DOHH2 (cell line): ENCODE measurements around the gene TMEM219.

Experiments used
- H3F3A ChIP-seq: fragments of 200-600 bp; sonication (generic), shearing (Covaris generic); 2 replicates; pipeline ENCODE4 v1.6.0; 2016; ENCODE audit warnings: antibody characterized with exemption, mild to moderate bottlenecking; ENCODE audit not compliant: control insufficient read depth, insufficient read depth
- H3K27ac ChIP-seq: fragments of 200-600 bp; sonication (generic); 2 replicates; pipeline ENCODE4 v1.5.1; 2014; ENCODE audit warnings: low read depth, mild to moderate bottlenecking, low read length, moderate library complexity
- H3K27me3 ChIP-seq: fragments of 200-600 bp; sonication (generic); 2 replicates; pipeline ENCODE4 v1.6.1; 2014; ENCODE audit warnings: mild to moderate bottlenecking, low read length, mixed read lengths; ENCODE audit not compliant: control insufficient read depth
- H3K36me3 ChIP-seq: fragments of 200-600 bp; sonication (generic); 2 replicates; pipeline ENCODE4 v1.6.1; 2014; ENCODE audit warnings: mild to moderate bottlenecking, low read length, moderate library complexity, mixed read lengths; ENCODE audit not compliant: control insufficient read depth
- H3K4me1 ChIP-seq: fragments of 200-600 bp; sonication (generic); 2 replicates; pipeline ENCODE4 v1.6.1; 2014; ENCODE audit warnings: mild to moderate bottlenecking, low read length, mixed read lengths; ENCODE audit not compliant: control insufficient read depth
- H3K4me2 ChIP-seq: fragments of 200-600 bp; sonication (generic); 2 replicates; pipeline ENCODE4 v1.6.0; 2014; ENCODE audit warnings: mild to moderate bottlenecking, low read length, moderate library complexity
- H3K4me3 ChIP-seq: fragments of 200-600 bp; sonication (generic); 2 replicates; pipeline ENCODE4 v1.5.1; 2014; ENCODE audit warnings: mild to moderate bottlenecking, low read length, mixed read lengths
- H3K79me2 ChIP-seq: fragments of 200-600 bp; sonication (generic); 2 replicates; pipeline ENCODE4 v1.6.1; 2014; ENCODE audit warnings: mild to moderate bottlenecking, low read length, mixed read lengths; ENCODE audit not compliant: control insufficient read depth
- H3K9me2 ChIP-seq: fragments of 200-600 bp; sonication (generic); replicated peaks from 2 replicates; pipeline ENCODE4 v1.6.1; 2014; ENCODE audit warnings: mild to moderate bottlenecking, low read length, mixed read lengths; ENCODE audit not compliant: control insufficient read depth
- H3K9me3 ChIP-seq: fragments of 200-600 bp; sonication (generic); 2 replicates; pipeline ENCODE4 v1.6.1; 2014; ENCODE audit warnings: antibody characterized with exemption, low read length, mixed read lengths; ENCODE audit not compliant: control insufficient read depth, insufficient read depth
- H4K20me1 ChIP-seq: fragments of 200-600 bp; sonication (generic); 2 replicates; pipeline ENCODE4 v1.6.0; 2014; ENCODE audit warnings: low read depth, mild to moderate bottlenecking, antibody characterized with exemption, low read length, moderate library complexity; ENCODE audit not compliant: control insufficient read depth, insufficient read depth
- EZH2phosphoT487 ChIP-seq: fragments of 200-600 bp; sonication (generic); IDR thresholded peaks from 2 replicates; pipeline ENCODE4 v1.6.1; 2017; ENCODE audit warnings: borderline replicate concordance, mild to moderate bottlenecking, antibody characterized with exemption, low read length, moderate library complexity, mixed read lengths
- TF ChIP-seq, protein P1 (sequence below): fragments of 200-600 bp; sonication (generic); IDR thresholded peaks from one replicate; pipeline ENCODE4 v1.5.1; 2014; ENCODE audit warnings: antibody characterized with exemption, mild to moderate bottlenecking, low read depth, low read length; ENCODE audit not compliant: poor library complexity, severe bottlenecking

Gene TMEM219

DNA sequence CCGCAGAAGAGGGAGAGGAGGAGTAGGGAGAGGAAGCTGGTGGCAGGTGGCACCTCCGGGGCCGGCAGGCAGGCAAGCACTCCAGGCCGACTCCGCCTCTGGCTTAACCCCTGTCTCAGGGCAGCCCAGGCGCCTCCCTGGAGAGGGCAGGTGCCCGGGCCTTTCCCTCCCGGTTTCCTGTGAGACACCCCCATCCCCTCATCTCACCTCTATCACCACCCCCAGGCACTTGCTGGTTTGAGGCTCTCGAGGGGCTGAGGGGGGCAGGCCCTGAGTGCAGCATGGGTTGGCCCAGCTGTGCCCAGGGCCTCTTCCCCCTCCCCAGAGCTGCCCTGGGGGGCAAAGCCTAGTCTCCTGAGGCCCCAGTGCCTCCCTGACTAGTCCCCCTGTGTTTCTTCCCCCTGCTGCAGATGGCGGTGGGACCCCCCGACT lies 42.9 kb downstream of the TMEM219 start:
- H3K36me3 ChIP-seq = peaks cover 36% of the 10 kb centered on the region
- no peaks in the 10 kb centered on the region for H3F3A ChIP-seq
- no peak overlapping the region for H3K4me3 ChIP-seq
- H3K4me2 ChIP-seq = no peak overlapping the region
- TF ChIP-seq, protein P1, sequence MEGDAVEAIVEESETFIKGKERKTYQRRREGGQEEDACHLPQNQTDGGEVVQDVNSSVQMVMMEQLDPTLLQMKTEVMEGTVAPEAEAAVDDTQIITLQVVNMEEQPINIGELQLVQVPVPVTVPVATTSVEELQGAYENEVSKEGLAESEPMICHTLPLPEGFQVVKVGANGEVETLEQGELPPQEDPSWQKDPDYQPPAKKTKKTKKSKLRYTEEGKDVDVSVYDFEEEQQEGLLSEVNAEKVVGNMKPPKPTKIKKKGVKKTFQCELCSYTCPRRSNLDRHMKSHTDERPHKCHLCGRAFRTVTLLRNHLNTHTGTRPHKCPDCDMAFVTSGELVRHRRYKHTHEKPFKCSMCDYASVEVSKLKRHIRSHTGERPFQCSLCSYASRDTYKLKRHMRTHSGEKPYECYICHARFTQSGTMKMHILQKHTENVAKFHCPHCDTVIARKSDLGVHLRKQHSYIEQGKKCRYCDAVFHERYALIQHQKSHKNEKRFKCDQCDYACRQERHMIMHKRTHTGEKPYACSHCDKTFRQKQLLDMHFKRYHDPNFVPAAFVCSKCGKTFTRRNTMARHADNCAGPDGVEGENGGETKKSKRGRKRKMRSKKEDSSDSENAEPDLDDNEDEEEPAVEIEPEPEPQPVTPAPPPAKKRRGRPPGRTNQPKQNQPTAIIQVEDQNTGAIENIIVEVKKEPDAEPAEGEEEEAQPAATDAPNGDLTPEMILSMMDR = no peak
- no peak for TF ChIP-seq EZH2phosphoT487
- H3K9me3 ChIP-seq = no peaks in the 10 kb centered on the region
- peaks cover 8% of the 10 kb centered on the region for H3K27me3 ChIP-seq
- H3K4me1 ChIP-seq = no peaks in the 10 kb centered on the region
- H3K27ac ChIP-seq = no peak overlapping the region
- H4K20me1 ChIP-seq = no peaks in the 10 kb centered on the region
- H3K9me2 ChIP-seq = no peaks in the 10 kb centered on the region
- H3K79me2 ChIP-seq = no peaks in the 10 kb centered on the region

DNA sequence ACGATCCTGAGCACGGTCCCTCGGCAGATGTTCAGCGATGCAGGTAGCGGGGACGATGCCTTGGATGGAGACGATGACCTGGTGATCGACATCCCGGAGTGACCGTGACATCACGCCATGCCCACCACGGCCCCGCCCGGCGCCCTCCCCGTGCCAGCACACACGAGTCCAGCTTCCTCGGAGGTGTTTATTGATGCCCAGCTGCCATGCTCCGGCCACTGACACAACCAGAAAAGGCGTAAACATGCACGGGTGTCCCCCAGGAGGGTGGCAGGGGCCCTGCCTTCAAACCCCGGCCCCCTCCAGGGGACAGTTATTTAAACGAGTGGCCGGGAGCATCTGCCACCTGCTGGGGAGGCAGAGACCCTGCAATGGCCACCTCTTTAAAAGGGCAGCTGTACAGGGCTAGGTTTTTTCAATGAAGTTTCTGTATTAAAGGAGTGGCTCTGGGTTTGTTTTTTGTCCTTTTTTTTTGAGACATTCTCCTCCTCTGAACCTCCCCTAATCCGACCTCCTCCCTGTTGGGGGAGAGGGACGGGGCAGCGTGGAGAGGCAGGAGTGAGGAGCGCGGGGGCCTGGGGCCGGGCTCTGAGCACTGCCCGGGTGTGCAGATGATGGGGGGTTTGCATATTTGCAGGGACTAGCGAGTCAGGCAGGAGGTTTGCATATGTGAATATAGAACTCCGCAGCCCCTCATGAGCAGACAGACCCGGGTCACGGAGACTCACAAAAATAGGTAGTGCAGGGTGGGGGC lies 43.6 kb downstream of the TMEM219 start:
- H3K9me3 ChIP-seq = no peaks in the 10 kb centered on the region
- no peaks in the 10 kb centered on the region for H3K9me2 ChIP-seq
- no peak overlapping the region for H3K4me3 ChIP-seq
- peaks cover 32% of the 10 kb centered on the region for H3K36me3 ChIP-seq
- H4K20me1 ChIP-seq = no peaks in the 10 kb centered on the region
- TF ChIP-seq, protein P1 = peak; percentile 85
- no peak for TF ChIP-seq EZH2phosphoT487
- no peak overlapping the region for H3K4me2 ChIP-seq
- no peaks in the 10 kb centered on the region for H3K79me2 ChIP-seq
- no peak overlapping the region for H3K27ac ChIP-seq
- peaks cover 15% of the 10 kb centered on the region for H3K27me3 ChIP-seq
- peaks cover 4% of the 10 kb centered on the region for H3K4me1 ChIP-seq
- no peaks in the 10 kb centered on the region for H3F3A ChIP-seq

DNA sequence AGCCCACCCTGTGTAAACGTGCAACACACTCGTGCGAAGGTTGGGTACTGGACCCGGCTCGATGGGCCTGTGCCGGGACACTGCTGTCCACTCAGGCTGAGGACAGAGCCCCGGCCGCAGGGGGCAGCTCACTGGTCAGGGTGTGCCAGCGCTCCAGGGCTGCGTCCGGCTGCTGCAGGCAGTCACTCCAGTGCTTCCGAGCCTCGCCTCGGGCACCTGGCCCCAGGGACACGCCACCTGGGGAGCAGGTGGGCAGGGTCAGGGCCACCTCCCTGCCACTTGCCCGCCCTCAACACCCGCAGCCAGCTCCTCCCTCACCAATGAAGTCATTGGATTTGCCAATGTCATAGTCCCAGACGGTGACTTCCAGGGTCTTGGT lies 44.2 kb downstream of the TMEM219 start:
- TF ChIP-seq, protein P1 = no peak
- no peak for TF ChIP-seq EZH2phosphoT487
- Histone ChIP-seq H3K27ac (no peak overlapping the region), H3K27me3 (peaks cover 20% of the 10 kb centered on the region), H3K4me3 (no peak overlapping the region), H3K9me3 (no peaks in the 10 kb centered on the region), H3K4me1 (peaks cover 8% of the 10 kb centered on the region), H3K36me3 (peaks cover 26% of the 10 kb centered on the region), H3K79me2 (no peaks in the 10 kb centered on the region), H3F3A (no peaks in the 10 kb centered on the region), H3K4me2 (no peak overlapping the region), H4K20me1 (no peaks in the 10 kb centered on the region), H3K9me2 (no peaks in the 10 kb centered on the region)
